ENCODE measurements around the gene TIPRL. TPM values are rescaled to one million over a fixed set of nuclear protein-coding genes. Genes with fewer than 3 reads are reported as not detected.
"Not testable (repeated sequence)": the region's sequence is repeated elsewhere in the genome, so short reads cannot be mapped to it uniquely, and the experiment has no call there.

Gene TIPRL
- total RNA-seq, 1 donor from 2014 or later, result 41.7 TPM

DNA sequence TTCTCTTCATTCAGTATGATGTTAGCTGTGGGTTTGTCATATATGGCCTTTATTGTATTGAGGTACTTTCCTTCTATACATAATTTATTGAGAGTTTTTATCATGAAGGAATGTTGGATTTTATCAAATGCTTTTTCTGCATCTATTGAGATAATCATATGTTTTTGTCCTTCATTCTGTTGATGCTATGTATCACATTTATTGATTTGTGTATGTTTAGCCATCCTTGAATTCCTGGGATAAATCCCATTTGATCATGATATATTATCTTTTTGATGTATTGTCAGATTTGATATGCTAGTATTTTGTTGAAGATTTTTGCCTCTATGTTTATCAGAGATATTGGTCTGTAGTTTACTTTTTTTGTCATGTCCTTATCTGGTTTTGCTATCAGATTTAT is 21.1 kb upstream of the TIPRL start:
- intact Hi-C loops (cut with micrococcal nuclease), result no loop called here

DNA sequence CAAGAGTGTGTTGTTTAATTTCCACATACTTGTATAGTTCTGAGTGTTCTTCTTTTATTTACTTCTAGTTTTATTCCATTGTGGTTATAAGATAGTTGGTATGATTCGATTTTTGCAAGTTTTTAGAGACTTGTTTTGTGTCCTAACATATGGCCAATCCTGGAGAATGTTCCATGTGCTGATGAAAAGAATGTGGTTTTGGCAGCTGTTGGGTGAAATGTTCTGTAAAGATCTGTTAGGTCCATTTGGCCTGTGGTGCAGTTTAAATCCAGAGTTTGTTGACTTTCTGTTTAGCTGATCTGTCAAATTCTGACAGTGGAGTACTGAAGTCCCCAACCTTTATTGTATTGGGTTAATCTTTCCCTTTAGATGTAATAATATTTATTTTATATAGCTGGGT is 19.5 kb upstream of the TIPRL start:
- intact Hi-C loops (cut with micrococcal nuclease), result no loop called here

DNA sequence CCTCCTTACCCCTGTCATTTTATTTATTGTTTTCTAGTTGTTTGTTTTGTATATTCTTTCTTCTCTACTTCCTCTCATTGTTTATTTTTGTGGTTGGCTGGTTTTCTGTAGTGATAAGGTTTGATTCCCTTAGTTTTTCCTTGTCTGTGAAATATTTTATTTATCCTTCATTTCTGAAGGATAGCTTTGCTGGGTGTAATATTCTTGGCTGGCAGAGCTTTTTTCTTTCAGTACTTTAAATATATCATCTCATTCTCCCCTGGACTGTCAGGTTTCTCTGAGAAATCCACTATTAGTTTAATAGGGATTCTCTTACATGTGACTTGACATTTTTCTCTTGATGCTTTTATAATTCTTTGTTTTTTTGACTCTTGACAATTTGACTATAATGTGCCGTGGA is 18.8 kb upstream of the TIPRL start:
- intact Hi-C loops (cut with micrococcal nuclease), result no loop called here

DNA sequence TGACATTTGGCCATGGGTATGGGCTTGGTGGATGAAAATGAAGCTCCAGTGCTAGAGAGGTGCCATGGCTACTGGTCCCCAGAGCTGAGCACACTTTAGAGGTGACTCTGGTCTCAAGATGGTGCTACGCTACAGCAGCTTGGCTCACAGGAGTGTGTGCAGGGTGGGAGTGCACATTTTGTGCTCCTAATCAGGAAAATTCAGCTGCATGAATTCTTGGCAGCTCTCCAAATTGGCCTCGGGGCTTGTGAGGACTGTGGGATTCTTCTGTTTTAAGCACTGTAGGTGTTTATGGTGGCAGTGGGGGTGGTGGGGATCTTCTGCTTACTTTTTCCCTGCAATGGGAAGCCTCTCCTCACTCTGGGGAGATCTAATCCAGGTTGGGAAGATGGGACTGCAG is 17.3 kb upstream of the TIPRL start:
- intact Hi-C loops (cut with micrococcal nuclease), result no loop called here

DNA sequence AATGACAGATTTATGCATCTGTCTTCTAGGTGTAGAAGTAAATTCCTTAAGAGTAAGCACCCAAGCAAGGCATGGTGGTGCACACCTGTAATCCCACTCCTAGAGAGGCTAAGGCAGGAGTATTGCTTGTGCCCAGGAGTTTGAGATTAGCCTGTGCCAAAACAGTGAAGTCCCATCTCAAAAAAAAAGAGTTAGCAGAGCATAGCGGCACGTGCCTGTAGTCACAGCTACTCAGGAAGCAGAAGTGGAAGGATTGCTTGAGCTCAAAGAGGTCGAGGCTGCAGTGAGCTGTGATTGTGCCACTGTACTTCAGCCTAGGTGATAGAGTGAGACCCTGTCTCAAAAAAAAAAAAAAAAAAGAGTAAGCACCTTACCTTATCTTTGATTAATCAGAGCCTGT is 15.1 kb upstream of the TIPRL start:
- intact Hi-C loops (cut with micrococcal nuclease), result no loop called here

DNA sequence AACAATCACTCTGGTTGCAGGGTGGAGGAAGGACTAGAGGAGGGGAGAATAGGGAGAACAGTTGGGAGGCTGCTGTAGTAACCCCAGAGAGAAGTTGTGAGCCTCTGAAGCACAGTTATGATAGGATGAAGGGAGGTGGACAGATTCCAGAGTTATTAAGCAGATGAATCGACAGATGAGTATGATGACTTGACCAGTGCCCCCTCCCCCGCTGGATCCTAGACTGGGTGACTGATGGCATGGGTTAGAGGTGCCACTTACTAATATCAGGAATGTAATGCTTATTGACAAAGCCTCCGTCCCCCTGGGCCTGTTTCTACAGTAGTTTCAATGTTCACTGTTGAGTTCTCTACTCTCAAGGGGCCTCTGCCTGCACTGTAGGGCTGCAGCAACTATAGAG is 14.0 kb upstream of the TIPRL start:
- intact Hi-C loops (cut with micrococcal nuclease), result no loop called here

DNA sequence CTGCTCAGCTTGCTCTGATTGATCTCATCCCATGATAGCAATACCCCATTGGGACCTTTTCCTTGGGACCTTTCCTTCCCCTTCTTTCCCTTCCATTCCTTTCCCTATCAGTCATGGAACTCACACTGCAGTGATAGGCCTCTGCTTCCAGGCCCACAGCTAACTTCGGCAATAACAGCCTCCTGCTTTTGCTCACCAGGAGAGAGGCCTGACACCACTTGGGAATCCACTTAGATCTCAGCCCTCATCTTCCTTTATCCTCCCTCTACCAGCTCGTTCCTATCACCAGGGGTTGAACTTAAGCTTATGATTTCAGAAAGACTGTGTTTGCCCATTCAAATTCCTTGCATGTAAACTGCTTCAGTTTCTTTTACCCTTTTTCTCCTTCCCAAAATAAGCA is 11.0 kb upstream of the TIPRL start:
- intact Hi-C loops (cut with micrococcal nuclease), result no loop called here

DNA sequence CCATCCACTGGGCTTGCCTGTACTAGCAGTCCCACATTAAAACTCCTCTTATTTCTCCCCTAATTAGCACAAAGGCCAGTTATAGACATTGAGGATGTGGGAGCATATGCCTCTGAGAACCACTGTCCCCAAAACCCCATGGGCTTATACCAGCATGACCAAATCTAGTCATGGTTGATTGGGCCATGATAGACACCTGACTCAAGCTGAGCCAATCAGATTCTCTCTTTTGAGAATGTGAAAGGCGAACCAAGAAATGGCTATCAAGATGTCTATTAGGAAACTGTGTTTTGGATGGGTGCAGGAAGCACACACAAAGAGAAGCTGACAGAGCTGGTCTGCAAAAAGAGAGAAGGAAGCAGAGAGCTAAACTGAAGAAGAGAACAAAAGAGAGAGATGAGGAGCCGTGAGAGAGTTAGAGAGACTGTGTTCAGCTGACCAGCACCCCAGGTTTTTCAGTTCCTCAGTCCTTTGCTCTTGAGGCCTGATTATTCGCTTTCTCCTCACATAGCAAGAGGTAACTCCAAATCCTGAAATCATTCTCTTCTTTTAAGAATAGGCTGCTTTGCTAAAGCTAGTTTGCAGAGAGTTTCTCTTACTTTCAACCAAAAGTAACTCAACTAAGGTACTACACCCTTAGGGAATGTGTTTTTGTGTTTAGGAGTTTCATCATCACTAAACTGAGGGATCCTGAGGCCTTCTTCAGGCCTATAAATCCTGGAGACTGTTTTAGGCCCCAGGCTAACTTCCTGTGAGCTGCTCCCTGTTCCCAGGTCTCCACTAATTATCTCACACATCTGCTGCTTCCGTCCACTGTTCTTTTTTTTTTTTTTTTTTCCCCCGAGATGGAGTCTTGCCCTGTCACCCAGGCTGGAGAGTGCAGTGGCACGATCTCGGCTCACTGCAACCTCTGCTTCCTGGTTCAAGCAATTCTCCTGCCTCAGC is 7.9 kb upstream of the TIPRL start:
- intact Hi-C loops (cut with micrococcal nuclease), result no loop called here

DNA sequence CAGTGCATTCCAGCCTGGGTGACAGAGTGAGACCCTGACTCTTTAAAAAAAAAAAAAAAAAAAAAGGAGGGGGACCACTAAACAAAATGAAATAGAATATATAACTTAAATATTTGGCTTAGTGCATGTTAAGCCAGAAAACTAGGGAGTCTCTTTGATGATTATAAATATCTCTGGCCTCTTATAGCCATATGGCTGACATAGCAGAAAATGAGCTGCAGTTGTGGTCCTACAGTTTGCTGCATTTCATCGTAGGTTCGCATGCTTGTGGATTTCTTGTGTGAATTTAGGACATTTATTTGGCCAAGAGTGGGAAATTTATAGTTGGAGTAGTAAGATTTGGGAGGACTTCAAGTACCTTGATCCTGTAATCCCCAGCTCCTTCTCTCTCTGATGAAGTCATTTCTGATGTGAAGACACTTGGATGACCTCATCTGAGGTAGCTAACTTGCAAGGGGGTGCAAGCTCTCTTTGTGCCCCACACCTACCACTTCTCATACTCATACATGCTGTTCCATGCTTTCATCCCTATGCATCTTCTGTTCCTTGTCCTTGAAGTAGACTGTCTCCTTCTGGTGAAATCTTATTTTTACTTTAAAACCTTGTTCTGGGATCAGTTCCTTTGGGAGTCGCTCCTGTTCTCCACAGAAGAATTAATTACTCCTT is 6.4 kb upstream of the TIPRL start:
- intact Hi-C loops (cut with micrococcal nuclease), result no loop called here

DNA sequence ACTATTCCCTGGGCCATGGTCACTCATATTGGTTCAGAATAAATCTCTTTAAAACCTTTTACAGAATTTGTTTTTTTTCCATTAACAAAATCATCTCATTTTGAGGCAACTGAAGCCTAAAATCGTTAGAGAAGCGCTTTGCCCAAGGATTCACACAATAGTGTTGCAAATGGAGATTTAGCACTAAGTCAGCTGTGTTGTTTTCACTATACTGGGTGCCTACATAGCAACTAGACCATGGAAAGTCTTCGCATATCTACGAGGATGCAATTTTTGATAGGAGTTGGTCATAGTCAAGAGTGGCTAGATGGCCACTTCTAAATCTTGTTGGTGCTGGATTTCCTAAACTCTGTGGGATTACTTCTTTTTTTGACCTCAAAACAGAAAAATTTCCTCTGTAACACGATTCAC is 530 bp upstream of the TIPRL start:
- intact Hi-C loops (cut with micrococcal nuclease), result loop anchor here (1.0 to 5.0 kb wide), 4 partner anchors 29 to 1191 kb away; partner anchors contain the start of genes BLZF1 and DCAF6

DNA sequence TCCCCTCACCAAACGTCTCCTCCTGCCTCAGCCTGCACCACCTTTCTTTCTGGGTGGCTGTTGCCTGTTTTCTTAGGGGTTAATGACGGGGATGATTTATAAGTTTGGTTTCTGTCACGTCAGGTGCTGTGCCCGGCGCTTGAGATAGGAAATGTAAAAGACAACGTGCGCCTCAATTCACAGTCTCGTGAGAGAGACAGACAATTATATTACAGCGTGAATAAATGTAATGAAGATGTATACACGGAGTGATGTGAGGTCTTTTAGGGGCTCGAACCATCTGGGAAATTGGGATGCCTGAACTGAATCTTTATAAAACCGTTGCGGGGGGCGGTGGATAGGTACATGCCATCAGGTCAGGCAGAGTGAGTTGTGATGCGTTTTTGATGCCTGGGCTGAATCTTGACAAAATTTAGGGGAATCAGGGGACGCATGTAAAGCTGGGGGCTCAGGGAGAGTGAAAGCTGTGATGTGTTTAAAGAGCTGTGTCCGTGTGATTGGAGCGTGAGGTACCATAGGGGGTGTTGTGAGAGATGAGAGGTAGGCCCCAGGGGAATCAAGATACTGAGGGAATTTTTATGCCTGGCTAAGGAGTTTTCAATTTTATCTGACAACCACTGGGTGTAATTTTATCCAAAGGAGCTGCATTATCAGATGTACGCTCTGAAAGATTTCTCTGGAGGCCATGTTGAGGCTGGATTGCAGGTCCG is 831 bp downstream of the TIPRL start:
- intact Hi-C loops (cut with micrococcal nuclease), result loop anchor here (1.0 to 5.0 kb wide), 4 partner anchors 31 to 1189 kb away; partner anchors contain the start of genes BLZF1 and SFT2D2

DNA sequence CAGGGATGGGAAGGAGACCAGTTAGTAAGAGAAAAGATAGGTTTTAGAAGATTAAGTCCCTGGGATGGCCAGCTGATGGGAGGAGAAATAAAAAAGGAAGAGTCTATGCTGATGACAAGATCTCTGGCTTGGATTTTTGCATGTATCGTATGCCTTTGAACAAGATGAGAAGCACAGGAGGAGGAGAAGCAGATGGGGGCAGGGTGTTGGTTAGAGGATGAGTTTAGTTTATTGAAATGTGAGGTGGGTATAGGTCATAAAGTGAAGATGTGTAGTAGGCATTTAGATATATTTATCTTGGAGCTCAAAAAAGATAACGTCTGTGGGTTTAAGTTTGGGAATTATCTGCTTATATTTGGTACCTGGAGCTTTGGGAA is 1.4 kb downstream of the TIPRL start:
- intact Hi-C loops (cut with micrococcal nuclease), result no loop called here

DNA sequence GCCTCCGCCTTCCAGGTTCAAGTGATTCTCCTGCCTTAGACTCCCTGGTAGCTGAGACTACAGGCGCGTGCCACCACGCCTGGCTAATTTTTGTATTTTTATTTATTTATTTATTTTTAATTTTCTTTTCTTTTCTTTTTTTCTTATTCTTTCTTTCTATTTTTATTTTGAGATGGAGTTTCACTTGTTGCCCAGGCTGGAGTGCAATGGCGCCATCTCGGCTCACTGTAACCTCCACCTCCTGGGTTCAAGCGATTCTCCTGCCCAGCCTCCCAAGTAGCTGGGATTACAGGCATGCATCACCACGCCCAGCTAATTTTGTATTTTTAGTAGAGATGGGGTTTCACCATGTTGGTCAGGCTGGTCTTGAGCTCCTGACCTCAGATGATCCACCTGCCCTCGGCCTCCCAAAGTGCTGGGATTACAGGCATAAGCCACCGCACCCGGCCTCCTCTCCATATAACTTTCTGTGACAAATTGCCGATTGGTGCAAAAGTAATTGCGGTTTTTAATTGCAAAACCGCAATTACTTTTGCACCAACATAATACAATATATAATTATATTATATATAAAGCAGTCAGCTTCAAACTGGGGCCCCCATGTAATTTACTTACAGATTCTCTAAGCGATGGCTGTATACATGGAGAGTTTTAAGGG is 2.4 kb downstream of the TIPRL start:
- intact Hi-C loops (cut with micrococcal nuclease), result not testable (repeated sequence)

DNA sequence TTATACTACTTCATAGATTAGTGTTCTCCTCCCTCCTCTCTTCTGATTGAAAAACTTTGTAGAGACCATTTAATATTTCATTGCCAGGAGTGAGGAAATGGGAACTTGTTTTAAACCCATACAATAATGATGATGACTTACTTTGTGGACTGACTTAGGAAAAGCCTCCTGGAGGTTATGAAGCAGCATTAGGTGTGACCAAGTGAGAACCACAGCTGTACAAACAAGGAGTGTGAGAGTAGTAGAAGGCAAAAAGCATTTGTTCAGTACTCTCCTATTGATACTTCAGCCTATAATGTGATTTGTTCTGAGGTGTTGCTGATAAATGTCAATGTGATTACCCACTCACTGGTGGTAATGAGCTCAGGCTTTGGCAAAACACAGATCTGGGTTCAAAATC is 8.4 kb downstream of the TIPRL start:
- intact Hi-C loops (cut with micrococcal nuclease), result no loop called here

DNA sequence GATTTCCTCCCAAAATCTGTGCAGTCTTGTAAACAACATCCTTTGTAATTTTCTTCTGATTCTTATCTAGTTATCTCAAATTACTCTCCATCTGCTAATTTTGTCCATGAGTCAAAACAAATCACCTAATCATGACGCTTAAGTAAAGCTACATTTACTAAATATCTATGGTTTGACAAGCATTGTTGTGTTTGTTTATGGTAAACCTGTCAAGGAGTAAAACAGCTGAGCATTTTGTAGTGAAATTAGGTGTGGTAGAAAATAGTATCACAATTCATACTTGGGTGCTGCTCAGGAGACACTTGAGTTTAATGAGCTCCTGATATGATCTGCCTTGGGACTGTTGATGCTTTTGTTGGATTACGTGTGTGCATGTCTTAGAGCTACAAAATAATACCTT is 11.6 kb downstream of the TIPRL start:
- intact Hi-C loops (cut with micrococcal nuclease), result no loop called here

DNA sequence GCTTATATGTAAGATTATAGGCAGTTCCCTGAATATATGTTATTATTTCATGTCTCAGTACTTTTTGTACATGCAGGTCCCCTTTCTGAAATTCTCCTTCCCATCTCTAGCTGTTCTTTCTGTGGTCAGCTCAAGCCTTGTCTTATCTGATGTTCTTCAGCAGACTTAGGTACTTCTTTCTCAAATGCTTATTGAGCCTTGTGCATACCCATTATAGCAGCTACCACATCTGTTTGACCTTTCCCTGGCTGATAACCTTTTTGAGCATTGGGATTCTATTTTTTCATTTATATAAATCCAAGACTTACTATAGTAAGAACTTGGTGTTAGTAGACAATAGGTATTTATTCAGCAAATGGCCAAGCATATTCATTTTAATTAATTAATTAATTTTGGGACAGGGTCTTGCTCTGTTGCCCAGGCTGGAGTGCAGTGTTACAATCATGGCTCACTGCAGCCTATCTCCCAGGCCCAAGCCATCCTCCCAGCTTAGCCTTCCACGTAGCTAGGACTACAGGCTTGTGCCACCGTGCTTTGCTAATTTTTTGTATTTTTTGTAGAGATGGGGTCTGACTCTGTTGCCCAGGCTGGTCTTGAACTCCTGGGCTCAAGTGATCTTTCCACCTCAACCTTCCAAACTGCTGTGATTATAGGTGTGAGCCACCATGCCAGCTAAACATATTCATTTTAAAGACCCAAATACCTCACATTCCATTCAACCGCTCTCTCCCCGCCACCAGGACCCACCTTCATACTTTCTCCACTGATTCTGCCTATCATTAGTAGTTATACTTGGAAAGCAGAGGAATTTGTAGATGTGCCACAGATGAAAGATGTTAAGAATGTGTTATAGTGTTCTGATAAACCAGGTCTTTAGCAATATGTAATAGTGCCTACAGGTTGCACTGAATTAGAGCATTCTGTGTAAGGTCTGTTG is 16.7 kb downstream of the TIPRL start:
- intact Hi-C loops (cut with micrococcal nuclease), result no loop called here

DNA sequence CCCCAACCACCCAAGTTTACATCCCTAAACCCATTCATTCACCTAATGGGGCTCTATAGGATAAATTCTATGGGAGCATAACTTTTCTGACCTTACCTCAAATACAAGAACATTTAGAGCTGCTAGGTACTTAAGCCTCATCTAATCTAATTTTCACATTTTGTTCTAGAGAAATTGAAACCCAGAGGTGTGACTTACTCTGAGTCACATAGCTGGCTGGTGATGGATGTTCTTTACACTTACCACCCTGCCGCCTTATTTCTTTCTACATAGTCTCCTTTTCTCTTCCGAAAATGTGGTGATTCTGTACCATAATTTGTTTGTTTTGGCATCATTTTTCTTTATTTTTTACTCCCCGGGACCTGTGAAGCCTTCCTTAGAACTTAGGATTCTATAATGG is 20.3 kb downstream of the TIPRL start:
- intact Hi-C loops (cut with micrococcal nuclease), result no loop called here

DNA sequence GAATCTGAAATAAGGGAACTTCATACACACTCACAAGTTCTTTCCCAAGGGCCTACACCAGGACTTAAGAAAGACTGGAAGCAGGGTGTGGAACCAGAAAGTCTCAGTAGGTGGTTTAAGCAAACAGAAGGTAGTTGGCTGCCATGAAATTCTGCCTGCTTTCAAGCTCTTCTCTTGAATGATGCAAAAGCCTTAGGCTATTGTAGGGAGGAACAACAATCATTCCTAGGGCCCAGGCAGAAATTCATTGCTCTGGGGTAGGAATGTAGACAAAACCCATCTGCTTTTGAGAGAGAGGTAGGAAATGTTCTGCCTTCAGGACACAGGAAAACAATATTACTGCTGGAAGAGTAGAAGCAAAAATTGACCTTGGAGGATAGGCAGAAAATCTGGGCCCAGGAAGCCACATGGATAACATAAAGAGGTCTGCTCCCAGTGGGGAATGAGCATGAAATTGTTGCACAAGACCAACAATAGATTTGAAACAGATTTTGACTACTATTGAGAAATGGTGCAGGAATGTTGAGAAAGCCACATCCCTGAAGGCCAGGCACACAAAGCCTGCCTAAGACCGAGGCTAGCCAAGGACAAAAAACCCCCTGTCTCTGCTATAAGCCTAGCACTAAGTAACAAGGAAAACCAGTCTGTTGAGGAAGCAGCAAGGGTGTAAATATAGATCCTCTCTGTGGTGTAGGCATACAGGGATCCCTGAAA is 24.3 kb downstream of the TIPRL start:
- intact Hi-C loops (cut with micrococcal nuclease), result no loop called here

DNA sequence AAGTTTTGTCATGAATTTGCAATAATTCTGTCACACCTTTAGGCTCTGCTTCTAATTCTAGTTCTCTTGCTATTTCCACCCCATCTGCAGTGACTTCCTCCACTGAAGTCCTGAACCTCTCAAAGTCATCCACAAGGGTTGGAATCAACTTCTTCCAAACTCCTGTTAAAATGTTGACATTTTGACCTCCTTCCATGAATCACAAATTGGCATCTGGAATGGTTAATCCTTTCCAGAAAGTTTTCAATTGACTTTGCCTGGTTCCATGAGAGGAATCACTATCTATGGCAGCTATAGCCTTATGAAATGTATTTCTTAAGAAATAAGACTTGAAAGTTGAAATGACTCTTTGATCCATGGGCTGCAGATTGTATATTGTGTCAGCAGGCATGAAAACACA is 27.3 kb downstream of the TIPRL start:
- intact Hi-C loops (cut with micrococcal nuclease), result no loop called here

DNA sequence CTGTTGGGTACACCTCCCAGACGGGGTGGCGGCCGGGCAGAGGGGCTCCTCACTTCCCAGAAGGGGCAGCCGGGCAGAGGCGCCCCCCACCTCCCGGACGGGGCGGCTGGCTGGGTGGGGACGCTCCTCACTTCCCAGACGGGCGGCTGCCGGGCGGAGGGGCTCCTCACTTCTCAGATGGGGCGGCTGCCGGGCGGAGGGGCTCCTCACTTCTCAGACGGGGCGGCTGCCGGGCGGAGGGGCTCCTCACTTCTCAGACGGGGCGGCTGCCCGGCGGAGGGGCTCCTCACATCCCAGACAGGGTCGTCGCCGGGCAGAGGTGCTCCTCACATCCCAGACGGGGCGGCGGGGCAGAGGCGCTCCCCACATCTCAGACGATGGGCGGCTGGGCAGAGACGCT is 28.9 kb downstream of the TIPRL start:
- intact Hi-C loops (cut with micrococcal nuclease), result not testable (repeated sequence)

Data from T-helper 2 cell treated with Interferon-gamma antibody and Interleukin-4, amounts not matched to agents 100 ng/mL and 5 ng/mL, for 36 hours (primary cell).